Neural progenitor cell (in vitro differentiated cells): ENCODE results near the gene TMEM214. TPM values are rescaled to one million over a fixed set of nuclear protein-coding genes. Genes with fewer than 3 reads are reported as not detected.
A peak's percentile ranks its signal among the peaks of the same experiment; 100 is the strongest.

Experiments
- DNase-seq: peaks from one replicate; pipeline ENCODE4 v3.0.0-alpha.2; 2016; ENCODE audit warnings: low spot score
- H2AFZ ChIP-seq: fragments of 200-600 bp; sonication (generic); replicated peaks from 2 replicates; pipeline ENCODE4 v1.6.1; 2016; ENCODE audit warnings: antibody characterized with exemption
- H3F3A ChIP-seq: fragments of 200-600 bp; sonication (generic); 2 replicates; pipeline ENCODE4 v1.6.1; 2016; ENCODE audit warnings: antibody characterized with exemption, low read depth
- H3K27ac ChIP-seq: fragments of 200-600 bp; sonication (generic); 2 replicates; pipeline ENCODE4 v1.5.1; 2016; ENCODE audit warnings: mild to moderate bottlenecking
- H3K27me3 ChIP-seq: fragments of 200-600 bp; sonication (generic); 2 replicates; pipeline ENCODE4 v1.6.1; 2016; ENCODE audit warnings: mild to moderate bottlenecking, moderate library complexity
- H3K36me3 ChIP-seq: fragments of 200-600 bp; sonication (generic); 2 replicates; pipeline ENCODE4 v1.5.1; 2016
- H3K4me1 ChIP-seq: fragments of 200-600 bp; sonication (generic); 2 replicates; pipeline ENCODE4 v1.6.1; 2016; ENCODE audit warnings: mixed run types
- H3K4me2 ChIP-seq: fragments of 200-600 bp; sonication (generic); 2 replicates; pipeline ENCODE4 v1.6.1; 2016
- H3K4me3 ChIP-seq: fragments of 200-600 bp; sonication (generic); 2 replicates; pipeline ENCODE4 v1.5.1; 2016
- H3K79me2 ChIP-seq: fragments of 200-600 bp; sonication (generic); 2 replicates; pipeline ENCODE4 v1.6.1; 2016; ENCODE audit warnings: low read depth
- H3K9ac ChIP-seq: fragments of 200-600 bp; sonication (generic); 2 replicates; pipeline ENCODE4 v1.6.1; 2016
- H3K9me3 ChIP-seq: fragments of 200-600 bp; sonication (generic); 2 replicates; pipeline ENCODE4 v1.5.1; 2016; ENCODE audit warnings: low read depth
- H4K20me1 ChIP-seq: fragments of 200-600 bp; sonication (generic); 2 replicates; pipeline ENCODE4 v1.6.1; 2016; ENCODE audit warnings: low read depth
- H3K27ac Mint-ChIP-seq: 3 replicates; pipeline ENCODE4 v1.8.0; 2021; ENCODE audit warnings: mixed read lengths
- H3K27me3 Mint-ChIP-seq: 2 replicates; pipeline ENCODE4 v1.8.0; 2022; ENCODE audit warnings: low read depth, mild to moderate bottlenecking, inconsistent platforms, moderate library complexity, mixed read lengths; ENCODE audit not compliant: insufficient read depth
- H3K36me3 Mint-ChIP-seq: 3 replicates; pipeline ENCODE4 v1.8.0; 2021; ENCODE audit warnings: mixed read lengths
- H3K4me1 Mint-ChIP-seq: 3 replicates; pipeline ENCODE4 v1.8.0; 2021; ENCODE audit warnings: mixed read lengths
- H3K4me3 Mint-ChIP-seq: 3 replicates; pipeline ENCODE4 v1.8.0; 2021; ENCODE audit warnings: mild to moderate bottlenecking, moderate library complexity, mixed read lengths
- H3K9me3 Mint-ChIP-seq: 3 replicates; pipeline ENCODE4 v1.8.0; 2020; ENCODE audit warnings: mixed read lengths
- EZH2 ChIP-seq: fragments of 200-600 bp; sonication (generic); IDR thresholded peaks from 2 replicates; pipeline ENCODE4 v1.6.1; 2017; ENCODE audit warnings: antibody characterized with exemption, mild to moderate bottlenecking, moderate library complexity
- EZH2phosphoT487 ChIP-seq: fragments of 200-600 bp; sonication (generic); IDR thresholded peaks from 2 replicates; pipeline ENCODE4 v1.6.1; 2017; ENCODE audit warnings: antibody characterized with exemption
- total RNA-seq: library from RNA; depleted of rRNA; stranded (reverse); fragments of >200 nt; gene quantifications from 2 replicates; pipeline ENCODE4 v1.2.3, GENCODE V29; 2015; ENCODE audit warnings: low replicate concordance
- TF ChIP-seq, protein P1 (sequence below): fragments of 200-600 bp; sonication (generic); IDR thresholded peaks from 2 replicates; pipeline ENCODE4 v1.5.1; 2017; ENCODE audit warnings: antibody characterized with exemption, mild to moderate bottlenecking

TMEM214 gene
- total RNA-seq, 1 donor from 2014 or later = 18.1 TPM

DNA sequence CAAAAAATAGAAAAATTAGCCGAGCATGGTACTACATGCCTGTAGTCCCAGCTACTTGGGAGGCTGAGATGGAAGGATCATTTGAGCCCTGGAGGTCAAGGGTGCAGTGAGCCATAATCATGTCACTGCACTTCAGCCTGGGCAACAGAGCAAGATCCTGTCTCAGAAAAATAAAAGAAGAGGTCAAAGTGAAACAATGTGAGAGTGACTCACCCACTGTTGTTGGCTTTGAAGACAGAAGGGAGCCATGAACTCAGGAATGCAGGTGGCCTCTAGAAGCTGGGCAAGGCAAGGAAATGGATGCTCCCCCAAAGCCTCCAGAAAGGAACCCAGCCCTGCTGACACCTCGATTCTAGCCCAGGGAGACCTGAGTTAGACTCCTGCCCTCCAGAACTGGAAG, 3.7 kb upstream of the TMEM214 start:
- no peak overlapping the region for H3K4me3 Mint-ChIP-seq
- H3K9ac ChIP-seq = no peak overlapping the region
- no peaks in the 10 kb centered on the region for H3K36me3 ChIP-seq
- H3F3A ChIP-seq = no peaks in the 10 kb centered on the region
- TF ChIP-seq EZH2phosphoT487 = no peak
- H3K4me2 ChIP-seq = no peak overlapping the region
- H3K27ac Mint-ChIP-seq = no peak overlapping the region
- no peaks in the 10 kb centered on the region for H3K9me3 Mint-ChIP-seq
- peaks cover 23% of the 10 kb centered on the region for H3K4me1 Mint-ChIP-seq
- peaks cover 19% of the 10 kb centered on the region for H3K36me3 Mint-ChIP-seq
- no peaks in the 10 kb centered on the region for H3K9me3 ChIP-seq
- H3K27me3 Mint-ChIP-seq = peaks cover 5% of the 10 kb centered on the region
- H3K4me3 ChIP-seq = no peak overlapping the region
- H2AFZ ChIP-seq = no peak overlapping the region
- H3K79me2 ChIP-seq = peaks cover 19% of the 10 kb centered on the region
- H3K27me3 ChIP-seq = no peaks in the 10 kb centered on the region
- H3K27ac ChIP-seq = no peak overlapping the region
- peaks cover 43% of the 10 kb centered on the region for H4K20me1 ChIP-seq
- no peak for DNase-seq
- peaks cover 5% of the 10 kb centered on the region for H3K4me1 ChIP-seq

DNA sequence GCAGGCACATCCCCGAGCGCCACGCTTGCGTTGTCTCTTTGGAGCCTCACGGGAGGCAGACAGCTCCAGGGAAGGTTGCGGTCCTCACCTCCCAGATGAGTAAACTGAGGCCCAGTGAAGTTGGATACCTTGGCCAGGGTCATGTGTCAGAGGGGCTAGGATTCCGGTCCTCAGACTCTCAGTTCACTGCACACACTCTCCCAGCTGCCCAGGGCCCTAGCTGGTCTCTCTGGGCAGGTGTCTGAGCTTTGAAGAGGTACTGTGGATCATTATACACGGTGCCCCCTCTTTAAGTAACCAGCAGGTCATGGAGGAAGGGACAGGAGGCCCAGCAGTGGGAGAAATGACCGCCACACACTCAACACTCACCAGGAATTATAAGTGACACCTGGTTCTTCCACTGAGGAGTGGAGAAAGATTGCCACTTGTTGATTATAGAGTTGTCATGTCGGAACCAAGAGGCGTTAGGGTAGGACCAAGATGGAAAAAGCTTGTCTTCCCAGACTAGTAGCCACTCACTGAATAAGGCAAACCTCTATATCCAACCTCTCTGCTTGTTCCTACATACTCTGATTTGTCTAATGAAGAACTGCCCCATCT, 588 bp downstream of the TMEM214 start:
- Histone ChIP-seq H3K79me2 (peaks cover 20% of the 10 kb centered on the region), H3K4me1 (peaks cover 5% of the 10 kb centered on the region), H3K9me3 (no peaks in the 10 kb centered on the region), H4K20me1 (peaks cover 21% of the 10 kb centered on the region), H3K36me3 (no peaks in the 10 kb centered on the region), H3K27me3 (no peaks in the 10 kb centered on the region), H3K4me3 (peak overlapping the region; percentile 88), H3K27ac (no peak overlapping the region), H3K4me2 (peak overlapping the region; percentile 96), H3F3A (no peaks in the 10 kb centered on the region), H2AFZ (peak overlapping the region; percentile 100), H3K9ac (peak overlapping the region; percentile 59)
- Mint-ChIP-seq H3K4me1 (peaks cover 27% of the 10 kb centered on the region), H3K27me3 (peaks cover 5% of the 10 kb centered on the region), H3K36me3 (peaks cover 20% of the 10 kb centered on the region), H3K9me3 (no peaks in the 10 kb centered on the region), H3K4me3 (peak overlapping the region; percentile 96), H3K27ac (no peak overlapping the region)
- no peak for TF ChIP-seq EZH2
- no peak for TF ChIP-seq EZH2phosphoT487
- TF ChIP-seq, protein P1, sequence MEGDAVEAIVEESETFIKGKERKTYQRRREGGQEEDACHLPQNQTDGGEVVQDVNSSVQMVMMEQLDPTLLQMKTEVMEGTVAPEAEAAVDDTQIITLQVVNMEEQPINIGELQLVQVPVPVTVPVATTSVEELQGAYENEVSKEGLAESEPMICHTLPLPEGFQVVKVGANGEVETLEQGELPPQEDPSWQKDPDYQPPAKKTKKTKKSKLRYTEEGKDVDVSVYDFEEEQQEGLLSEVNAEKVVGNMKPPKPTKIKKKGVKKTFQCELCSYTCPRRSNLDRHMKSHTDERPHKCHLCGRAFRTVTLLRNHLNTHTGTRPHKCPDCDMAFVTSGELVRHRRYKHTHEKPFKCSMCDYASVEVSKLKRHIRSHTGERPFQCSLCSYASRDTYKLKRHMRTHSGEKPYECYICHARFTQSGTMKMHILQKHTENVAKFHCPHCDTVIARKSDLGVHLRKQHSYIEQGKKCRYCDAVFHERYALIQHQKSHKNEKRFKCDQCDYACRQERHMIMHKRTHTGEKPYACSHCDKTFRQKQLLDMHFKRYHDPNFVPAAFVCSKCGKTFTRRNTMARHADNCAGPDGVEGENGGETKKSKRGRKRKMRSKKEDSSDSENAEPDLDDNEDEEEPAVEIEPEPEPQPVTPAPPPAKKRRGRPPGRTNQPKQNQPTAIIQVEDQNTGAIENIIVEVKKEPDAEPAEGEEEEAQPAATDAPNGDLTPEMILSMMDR = no peak
- no peak for DNase-seq

DNA sequence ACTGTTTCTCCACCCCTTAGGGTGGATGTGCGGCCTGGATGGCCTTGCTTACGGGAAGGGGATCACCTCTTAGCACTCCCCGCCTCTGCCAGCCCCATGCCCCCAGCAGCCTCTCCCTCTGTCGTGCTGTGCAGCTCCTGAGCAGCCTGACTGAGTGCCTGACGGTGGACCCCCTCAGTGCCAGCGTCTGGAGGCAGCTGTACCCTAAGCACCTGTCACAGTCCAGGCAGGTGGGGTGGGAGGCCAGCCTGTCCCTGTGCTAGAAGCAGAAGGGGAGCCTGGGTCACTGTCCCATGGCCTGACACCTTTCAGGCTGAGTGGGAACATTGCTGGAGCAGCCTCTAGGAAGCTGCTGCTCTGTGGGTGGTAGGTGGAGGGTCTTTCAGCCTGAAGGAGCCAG, 5.2 kb downstream of the TMEM214 start:
- H3K4me3 Mint-ChIP-seq = no peak overlapping the region
- H3K9me3 ChIP-seq = no peaks in the 10 kb centered on the region
- no peaks in the 10 kb centered on the region for H3K27me3 ChIP-seq
- H2AFZ ChIP-seq = no peak overlapping the region
- H3K9ac ChIP-seq = no peak overlapping the region
- peaks cover 12% of the 10 kb centered on the region for H3K79me2 ChIP-seq
- peaks cover 13% of the 10 kb centered on the region for H3K4me1 Mint-ChIP-seq
- H3K9me3 Mint-ChIP-seq = no peaks in the 10 kb centered on the region
- H3K36me3 Mint-ChIP-seq = peaks cover 20% of the 10 kb centered on the region
- no peaks in the 10 kb centered on the region for H3F3A ChIP-seq
- no peaks in the 10 kb centered on the region for H3K27me3 Mint-ChIP-seq
- TF ChIP-seq EZH2phosphoT487 (no peak), EZH2 (no peak)
- TF ChIP-seq, protein P1 = no peak
- H3K4me2 ChIP-seq = no peak overlapping the region
- no peaks in the 10 kb centered on the region for H3K36me3 ChIP-seq
- no peak for DNase-seq
- no peak overlapping the region for H3K27ac Mint-ChIP-seq
- H3K4me3 ChIP-seq = no peak overlapping the region
- peaks cover 9% of the 10 kb centered on the region for H4K20me1 ChIP-seq
- no peak overlapping the region for H3K27ac ChIP-seq
- H3K4me1 ChIP-seq = peaks cover 5% of the 10 kb centered on the region

DNA sequence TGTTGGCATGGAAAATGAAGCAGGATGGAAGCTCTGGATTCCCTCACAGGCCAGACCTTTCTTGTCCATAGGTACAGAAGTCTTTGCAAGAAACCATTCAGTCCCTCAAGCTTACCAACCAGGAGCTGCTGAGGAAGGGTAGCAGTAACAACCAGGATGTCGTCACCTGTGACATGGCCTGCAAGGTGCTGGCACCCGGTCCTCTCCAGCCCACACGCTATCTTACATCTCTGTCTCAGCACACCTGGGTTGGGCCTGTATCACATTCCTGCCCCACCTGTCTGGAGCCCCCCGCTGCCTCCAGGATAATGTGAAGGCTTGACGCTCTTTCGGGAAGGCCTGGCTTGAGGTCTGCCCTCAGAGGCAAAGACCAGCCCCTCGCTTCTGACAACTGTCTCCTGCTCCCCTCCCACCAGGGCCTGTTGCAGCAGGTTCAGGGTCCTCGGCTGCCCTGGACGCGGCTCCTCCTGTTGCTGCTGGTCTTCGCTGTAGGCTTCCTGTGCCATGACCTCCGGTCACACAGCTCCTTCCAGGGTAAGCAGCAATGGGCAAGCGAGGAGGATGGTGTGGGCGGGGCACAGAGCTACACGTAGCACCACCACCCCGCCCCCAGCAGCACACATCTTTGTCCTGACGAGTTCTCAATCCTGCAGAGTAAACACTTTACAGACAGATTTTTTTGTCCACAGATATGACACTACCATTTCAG, 6.0 kb downstream of the TMEM214 start:
- Histone ChIP-seq H3K9me3 (no peaks in the 10 kb centered on the region), H3F3A (no peaks in the 10 kb centered on the region), H4K20me1 (peaks cover 3% of the 10 kb centered on the region), H3K36me3 (no peaks in the 10 kb centered on the region), H3K27me3 (no peaks in the 10 kb centered on the region), H3K79me2 (peaks cover 4% of the 10 kb centered on the region), H3K27ac (no peak overlapping the region), H2AFZ (no peak overlapping the region), H3K4me3 (no peak overlapping the region), H3K4me1 (no peaks in the 10 kb centered on the region), H3K9ac (no peak overlapping the region), H3K4me2 (no peak overlapping the region)
- Mint-ChIP-seq H3K27ac (no peak overlapping the region), H3K36me3 (peaks cover 20% of the 10 kb centered on the region), H3K27me3 (no peaks in the 10 kb centered on the region), H3K9me3 (no peaks in the 10 kb centered on the region), H3K4me3 (no peak overlapping the region), H3K4me1 (peaks cover 7% of the 10 kb centered on the region)
- DNase-seq = no peak
- TF ChIP-seq EZH2phosphoT487 (no peak), EZH2 (no peak)
- TF ChIP-seq, protein P1 = no peak
